K562 (cell line): ENCODE data around the gene NDUFB7. TPM values are rescaled to one million over a fixed set of nuclear protein-coding genes. Genes with fewer than 3 reads are reported as not detected.
A peak's percentile ranks its signal among the peaks of the same experiment; 100 is the strongest.

Experiments used
- ATAC-seq: fragments of 200-7000 bp; cut with Tn5 transposase; 3 replicates; pipeline ENCODE4 v1.9.1; 2020; ENCODE audit warnings: moderate library complexity
- BruUV-seq: library from RNA; stranded (reverse); fragments of 400-500 nt; replicated peaks from 2 replicates; lab custom pipeline; 2021; lab: Mats Ljungman, UMichigan
- CTCF ChIA-PET: fragments of 300-600 bp; formaldehyde crosslinking; extraction: SDS; loops from one replicate; lab custom pipeline; 2021; ENCODE audit warnings: low intra/inter-chr PET ratio; lab: Yijun Ruan, JAX
- POLR2A ChIA-PET: fragments of 300-600, 350-650 bp; sonication (Branson Sonifier 250); formaldehyde crosslinking; extraction: SDS; loops from one replicate; lab custom pipeline; 2021; ENCODE audit warnings: antibody characterized with exemption, inconsistent platforms; lab: Yijun Ruan, JAX
- DNase-seq, 4 experiments: peaks; one replicate each; pipeline versions ENCODE4 v3.0.0 to v3.0.0-alpha.2; 2011 to 2018; ENCODE audit warnings: low spot score in 3 of 4, mixed read lengths in 3 of 4; ENCODE audit errors: extremely low read depth in 1 of 4
- FAIRE-seq: peaks from 2 replicates; lab custom pipeline; 2011; peaks lifted over from hg19 to GRCh38; lab: Jason Lieb, UNC
- H2AFZ ChIP-seq: 2 replicates; pipeline ENCODE4 v1.6.0; 2011; ENCODE audit warnings: low read depth, low read length, control low read depth, inconsistent platforms
- H3K27ac ChIP-seq: fragments of 200-600 bp; 3 replicates; pipeline ENCODE4 v1.8.0; 2011; ENCODE audit warnings: low read depth, mild to moderate bottlenecking, control low read depth, inconsistent platforms, low read length, moderate library complexity, mixed read lengths; ENCODE audit errors: extremely low read depth
- H3K27me3 ChIP-seq, 2 experiments: fragments of 300-600 bp in 1 of 2; 2 replicates in 1 of 2; 3 replicates in 1 of 2; pipeline versions ENCODE4 v1.6.0 to v1.8.0; 2011; ENCODE audit warnings: inconsistent platforms in 2 of 2, low read length in 2 of 2, mild to moderate bottlenecking in 1 of 2, mixed read lengths in 1 of 2, moderate library complexity in 1 of 2; ENCODE audit not compliant: control insufficient read depth in 2 of 2, insufficient read depth in 2 of 2
- H3K36me3 ChIP-seq: fragments of 300-600 bp; 3 replicates; pipeline ENCODE4 v1.8.0; 2011; ENCODE audit warnings: mild to moderate bottlenecking, low read length, inconsistent platforms; ENCODE audit not compliant: control insufficient read depth, insufficient read depth
- H3K4me1 ChIP-seq, 2 experiments: fragments of 200-600 bp in 1 of 2; replicated peaks in 1 of 2; 2 replicates in 1 of 2; 3 replicates in 1 of 2; pipeline versions ENCODE4 v1.5.1 to v1.8.0; 2011; ENCODE audit warnings: inconsistent platforms in 2 of 2, low read length in 2 of 2, mild to moderate bottlenecking in 1 of 2, mixed read lengths in 1 of 2, moderate library complexity in 1 of 2; ENCODE audit not compliant: control insufficient read depth in 2 of 2, insufficient read depth in 2 of 2
- H3K4me2 ChIP-seq: 2 replicates; pipeline ENCODE4 v1.6.1; 2011; ENCODE audit warnings: low read length, control low read depth, inconsistent platforms, mixed read lengths; ENCODE audit not compliant: insufficient read depth
- H3K4me3 ChIP-seq: fragments of 200-600 bp; sonication (generic), shearing (Covaris generic); 2 replicates; pipeline ENCODE4 v1.5.1; 2016; ENCODE audit warnings: control low read depth, inconsistent platforms
- H3K79me2 ChIP-seq: fragments of 200-600 bp; 3 replicates; pipeline ENCODE4 v1.8.0; 2011; ENCODE audit warnings: low read length, inconsistent platforms; ENCODE audit not compliant: control insufficient read depth, insufficient read depth
- H3K9ac ChIP-seq, 2 experiments: 2 replicates each; pipeline versions ENCODE4 v1.6.0 to v1.6.1; 2011; ENCODE audit warnings: low read depth in 2 of 2, low read length in 2 of 2, control low read depth in 1 of 2, inconsistent platforms in 1 of 2, mild to moderate bottlenecking in 1 of 2, mixed read lengths in 1 of 2; ENCODE audit not compliant: insufficient read depth in 1 of 2
- H3K9me1 ChIP-seq: one replicate; pipeline ENCODE4 v1.6.0; 2011; ENCODE audit warnings: inconsistent platforms, mild to moderate bottlenecking, low read length, moderate library complexity; ENCODE audit not compliant: control insufficient read depth, insufficient read depth
- H3K9me3 ChIP-seq: replicated peaks from 2 replicates; pipeline ENCODE4 v1.5.1; 2011; ENCODE audit warnings: low read depth, low read length, inconsistent platforms; ENCODE audit not compliant: control insufficient read depth, insufficient read depth
- H4K20me1 ChIP-seq: replicated peaks from 2 replicates; pipeline ENCODE4 v1.6.1; 2011; ENCODE audit warnings: low read length, inconsistent platforms, mixed read lengths; ENCODE audit not compliant: control insufficient read depth, insufficient read depth
- ARID4B ChIP-seq: sonication (generic); formaldehyde crosslinking; IDR thresholded peaks from 2 replicates; pipeline ENCODE4 v1.8.0; 2022; ENCODE audit warnings: mild to moderate bottlenecking, missing genetic modification reagents
- CBX2 ChIP-seq: fragments of 200-600 bp; sonication (generic); IDR thresholded peaks from one replicate; pipeline ENCODE4 v1.6.1; 2012; ENCODE audit warnings: mild to moderate bottlenecking, low read length, inconsistent platforms; ENCODE audit not compliant: insufficient read depth, poor library complexity, severe bottlenecking
- CEBPB ChIP-seq: fragments of 450-650 bp; IDR thresholded peaks from 2 replicates; pipeline ENCODE4 v1.6.1; 2016; ENCODE audit warnings: missing genetic modification characterization, missing compliant biosample characterization
- ESRRA ChIP-seq: fragments of 450-650 bp; IDR thresholded peaks from 2 replicates; pipeline ENCODE4 v1.6.1; 2014; ENCODE audit warnings: low read depth, mild to moderate bottlenecking, moderate library complexity, borderline replicate concordance
- FOXO4 ChIP-seq: fragments of 450-650 bp; formaldehyde crosslinking; IDR thresholded peaks from 2 replicates; pipeline ENCODE4 v1.4.0; 2020; ENCODE audit warnings: mild to moderate bottlenecking, moderate library complexity
- HMGXB4 ChIP-seq: sonication (generic); formaldehyde crosslinking; IDR thresholded peaks from 2 replicates; pipeline ENCODE4 v1.8.1; 2023; ENCODE audit warnings: mild to moderate bottlenecking, missing genetic modification reagents
- RBM22 ChIP-seq: fragments of 200-400 bp; formaldehyde crosslinking; IDR thresholded peaks from 2 replicates; pipeline ENCODE4 v1.6.1; 2018; ENCODE audit warnings: low read length, low read depth; ENCODE audit not compliant: poor library complexity, severe bottlenecking
- TFAP4 ChIP-seq: sonication (generic); formaldehyde crosslinking; IDR thresholded peaks from 2 replicates; pipeline ENCODE4 v1.8.0; 2022; ENCODE audit warnings: missing genetic modification reagents, mild to moderate bottlenecking, moderate library complexity, borderline replicate concordance
- VEZF1 ChIP-seq: fragments of 200-800 bp; sonication (Bioruptor generic); IDR thresholded peaks from 2 replicates; pipeline ENCODE4 v1.6.1; 2017; ENCODE audit warnings: missing genetic modification characterization, missing compliant biosample characterization
- ZNF316 ChIP-seq: fragments of 450-650 bp; IDR thresholded peaks from 2 replicates; pipeline ENCODE4 v1.6.1; 2016
- WGBS: fragments of 100-300 bp; shearing (Covaris generic); methylation state at CpG from one replicate; pipeline ENCODE4 v1.1.6; 2016; ENCODE audit warnings: low coverage, mixed read lengths; ENCODE audit not compliant: insufficient coverage; ENCODE audit errors: missing lambda C conversion rate; 5-methylcytosine and 5-hydroxymethylcytosine counted together
- in situ Hi-C: fragments of 300-500 bp; cut with MboI; formaldehyde crosslinking; loops from 4 replicates; pipeline ENCODE4 v1.15.0; 2018; ENCODE audit warnings: inconsistent platforms, mixed read lengths
- intact Hi-C: fragments of 100-400 bp; cut with micrococcal nuclease; formaldehyde crosslinking; loops from 2 replicates; pipeline ENCODE4 v1.14.2; 2022
- polyA plus RNA-seq, 8 experiments: library from polyadenylated mRNA; depleted of rRNA in 4 of 8; stranded (reverse) in 5 of 8; unstranded in 3 of 8; fragments of >200 nt; fragmentation: Nextera tagmentation in 2 of 8; fragmentation: Illumina TruSeq in 1 of 8; extraction: Ambion mirVana in 2 of 8; extraction: Trizol in 1 of 8; gene quantifications; 2 replicates each; pipeline versions ENCODE4 v1.2.1 to v1.2.3, GENCODE V29; 2011 to 2014; ENCODE audit warnings: inconsistent platforms in 1 of 8, missing spikeins in 1 of 8
- total RNA-seq, 7 experiments: library from RNA; depleted of rRNA in 6 of 7; stranded (reverse); fragments of >200 nt in 6 of 7; fragmentation: Illumina TruSeq in 2 of 7; extraction: Trizol in 2 of 7; gene quantifications; 2 replicates each; pipeline versions ENCODE4 v1.2.1 to v1.2.3, GENCODE V29; 2011 to 2021; ENCODE audit warnings: low replicate concordance in 1 of 7

NDUFB7 gene
- total and polyA plus RNA-seq, 9 of the 15 experiments (the other 6 are each of a cell fraction or from before 2014, with no cell fraction given): 14.9 to 842 (median 137) TPM

GRCh38 chr19:14563989-14564651 is 7.7 kb downstream of the NDUFB7 start:
- POLR2A ChIA-PET: interaction anchor here (0.9 kb wide), 1 partner anchor 50 kb away, joined by 3 read pairs; no protein-coding TSS in a partner anchor
- TF ChIP-seq FOXO4 (CRISPR knock-in tag) (no peak), ESRRA (peak; percentile 49; the same call in 1 of the 2 replicates), TFAP4 (CRISPR knock-in tag) (0 out of 2 replicates have a peak, but pooled peaks have one; percentile 8), RBM22 (no peak), CEBPB (tag) (peak; percentile 83), VEZF1 (CRISPR knock-in tag) (peak; percentile 83), CBX2 (no peak), ZNF316 (peak; percentile 43), ARID4B (CRISPR knock-in tag) (no peak), HMGXB4 (CRISPR knock-in tag) (no peak)

More at GRCh38 chr19:14563989-14564651, 7.7 kb downstream of the NDUFB7 start:
- BruUV-seq: no TSS peak
- DNase-seq (peak; percentile 90 to 99 (median 98)), ATAC-seq (peak; percentile 96), FAIRE-seq (peak; percentile 77)
- peaks cover 32% of the 10 kb centered on the region for H3K79me2 ChIP-seq
- peaks cover 9% of the 10 kb centered on the region; the same call in 1 of the 2 replicates for H4K20me1 ChIP-seq
- CTCF ChIA-PET: no interaction called here
- no peaks in the 10 kb centered on the region for H3K27me3 ChIP-seq
- 28% methylated on average over 23 of the region's 33 CpGs for WGBS
- H3K4me2 ChIP-seq: peak overlapping the region; percentile 25; the same call in 1 of the 2 replicates
- H3K9me3 ChIP-seq: no peaks in the 10 kb centered on the region
- H3K36me3 ChIP-seq: peaks cover 51% of the 10 kb centered on the region; the same call in 2 of the 3 replicates
- H3K27ac ChIP-seq: no peak overlapping the region; the same call in 2 of the 3 replicates
- H3K9ac ChIP-seq: no peak overlapping the region
- intact Hi-C loops: no loop called here
- no peak overlapping the region for H3K4me3 ChIP-seq
- H2AFZ ChIP-seq: no peak overlapping the region
- in situ Hi-C loops: no loop called here
- H3K4me1 ChIP-seq: peaks cover 12 to 82% of the 10 kb centered on the region in 2 experiments; a peak in 4 of 5 replicates
- peaks cover 8% of the 10 kb centered on the region for H3K9me1 ChIP-seq
